Spinal cord (tissue), 10 donors: ENCODE measurements around the gene GALK2. TPM values are rescaled to one million over a fixed set of nuclear protein-coding genes. Genes with fewer than 3 reads are reported as not detected.
"Not testable (repeated sequence)": the region's sequence is repeated elsewhere in the genome, so short reads cannot be mapped to it uniquely, and the experiment has no call there.

ENCODE experiments used
- DNase-seq, 6 donors: peaks; one replicate each; pipeline versions ENCODE4 v3.0.0 to v3.0.0-alpha.2; 2013 to 2015; ENCODE audit warnings: low spot score in 6 of 6, low read depth in 4 of 6
- H3K27ac ChIP-seq: one replicate; pipeline ENCODE4 v1.5.1; 2013; ENCODE audit warnings: low read depth, low read length, control low read depth
- H3K27me3 ChIP-seq: one replicate; pipeline ENCODE4 v1.6.1; 2013; ENCODE audit warnings: low read length; ENCODE audit not compliant: control insufficient read depth, insufficient read depth
- H3K36me3 ChIP-seq: one replicate; pipeline ENCODE4 v1.6.1; 2013; ENCODE audit warnings: low read length; ENCODE audit not compliant: control insufficient read depth, insufficient read depth
- H3K4me1 ChIP-seq: one replicate; pipeline ENCODE4 v1.6.1; 2013; ENCODE audit warnings: low read length; ENCODE audit not compliant: control insufficient read depth, insufficient read depth
- H3K4me3 ChIP-seq: one replicate; pipeline ENCODE4 v1.5.1; 2013; ENCODE audit warnings: low read depth, low read length, control low read depth
- H3K9me3 ChIP-seq: one replicate; pipeline ENCODE4 v1.6.1; 2013; ENCODE audit warnings: low read length; ENCODE audit not compliant: control insufficient read depth, insufficient read depth
- WGBS: methylation state at CpG from one replicate; pipeline ENCODE4 v1.1.5; 2013; ENCODE audit warnings: missing lambda C conversion rate; ENCODE audit not compliant: insufficient coverage; 5-methylcytosine and 5-hydroxymethylcytosine counted together
- polyA plus RNA-seq, 2 donors: library from polyadenylated mRNA; unstranded; fragments of 120-200 nt; gene quantifications; one replicate each; pipeline ENCODE4 v1.2.1, GENCODE V29; 2013; ENCODE audit not compliant: insufficient read length in 2 of 2
- total RNA-seq, 2 donors: library from RNA; depleted of rRNA in 1 of 2; stranded (reverse); fragments of 120-200 nt in 1 of 2; fragments of >200 nt in 1 of 2; gene quantifications; one replicate each; pipeline versions ENCODE4 v1.2.3 to v1.2.4, GENCODE V29; 2013 to 2014
- donor health status: healthy.

Gene GALK2
- total and polyA plus RNA-seq, 4 donors = 19.5 to 48.4 (median 32.7) TPM

DNA sequence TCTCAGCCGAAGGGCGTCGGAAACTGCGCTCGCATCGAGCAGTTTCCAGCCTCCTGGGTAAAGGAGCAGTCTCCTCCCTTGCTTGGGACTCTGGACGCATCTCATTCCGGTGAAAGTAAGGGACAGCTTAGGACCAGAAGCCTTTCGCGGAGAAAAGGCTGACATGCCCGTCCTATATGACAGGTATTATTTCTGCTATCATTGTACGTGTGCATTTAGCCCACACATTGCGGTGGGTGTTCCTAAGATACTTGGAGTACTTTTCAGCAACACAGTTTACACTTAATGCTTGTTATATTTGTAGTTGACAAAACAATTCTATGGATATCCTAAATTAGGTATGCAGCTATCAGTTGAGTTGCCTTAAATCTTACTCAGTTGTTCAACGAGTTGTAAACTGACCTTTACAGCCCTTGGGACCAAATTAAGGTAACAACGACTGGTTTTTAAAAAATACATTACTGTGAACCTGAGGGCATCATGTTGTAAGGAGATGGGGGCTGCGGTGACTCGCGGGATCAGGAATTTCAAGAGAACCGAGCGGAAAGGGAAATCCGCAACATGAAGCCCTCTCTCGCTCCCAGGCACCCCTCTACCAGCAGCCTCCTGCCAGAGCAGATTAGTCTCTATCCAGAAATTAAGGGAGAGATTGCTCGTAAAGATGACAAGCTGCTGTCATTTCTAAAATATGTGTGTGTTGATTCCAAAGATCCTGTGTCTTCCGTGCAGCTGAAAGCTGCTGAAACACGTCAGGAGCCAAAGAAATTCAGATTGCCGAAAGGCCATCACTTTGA, 14.0 kb upstream of the GALK2 start:
- no peaks in the 10 kb centered on the region for H3K27me3 ChIP-seq
- no peaks in the 10 kb centered on the region for H3K36me3 ChIP-seq
- peak in 4 of 6 donors; percentile 9 to 38 (median 32) for DNase-seq
- H3K9me3 ChIP-seq = no peaks in the 10 kb centered on the region
- peaks cover 3% of the 10 kb centered on the region for H3K4me1 ChIP-seq
- H3K4me3 ChIP-seq = peak overlapping the region; percentile 100
- 1% methylated on average over 11 of the region's 26 CpGs for WGBS
- peak overlapping the region; percentile 91 for H3K27ac ChIP-seq

GRCh38 chr15:49163678-49164077, 6.4 kb upstream of the GALK2 start:
- no peaks in the 10 kb centered on the region for H3K27me3 ChIP-seq
- no peak overlapping the region for H3K4me3 ChIP-seq
- H3K4me1 ChIP-seq = no peaks in the 10 kb centered on the region
- no peak for DNase-seq
- no peaks in the 10 kb centered on the region for H3K36me3 ChIP-seq
- H3K27ac ChIP-seq = no peak overlapping the region
- WGBS = no CpG with 5 or more reads among the region's 1 CpG
- H3K9me3 ChIP-seq = peaks cover 7% of the 10 kb centered on the region

- no peak for DNase-seq
- no peak overlapping the region for H3K4me3 ChIP-seq
- no peak overlapping the region for H3K27ac ChIP-seq
- peaks cover 2% of the 10 kb centered on the region for H3K4me1 ChIP-seq
- no peaks in the 10 kb centered on the region for H3K36me3 ChIP-seq
- no peaks in the 10 kb centered on the region for H3K27me3 ChIP-seq
- H3K9me3 ChIP-seq = peaks cover 7% of the 10 kb centered on the region
Measured at GRCh38 chr15:49164865-49165264, 5.2 kb upstream of the GALK2 start.

GRCh38 chr15:49168016-49168415, 2.0 kb upstream of the GALK2 start:
- Histone ChIP-seq H3K9me3 (no peaks in the 10 kb centered on the region), H3K4me1 (peaks cover 9% of the 10 kb centered on the region), H3K36me3 (no peaks in the 10 kb centered on the region), H3K27ac (no peak overlapping the region), H3K27me3 (no peaks in the 10 kb centered on the region), H3K4me3 (no peak overlapping the region)
- WGBS = 83% methylated on average over 1 of the region's 3 CpGs
- no peak for DNase-seq

DNA sequence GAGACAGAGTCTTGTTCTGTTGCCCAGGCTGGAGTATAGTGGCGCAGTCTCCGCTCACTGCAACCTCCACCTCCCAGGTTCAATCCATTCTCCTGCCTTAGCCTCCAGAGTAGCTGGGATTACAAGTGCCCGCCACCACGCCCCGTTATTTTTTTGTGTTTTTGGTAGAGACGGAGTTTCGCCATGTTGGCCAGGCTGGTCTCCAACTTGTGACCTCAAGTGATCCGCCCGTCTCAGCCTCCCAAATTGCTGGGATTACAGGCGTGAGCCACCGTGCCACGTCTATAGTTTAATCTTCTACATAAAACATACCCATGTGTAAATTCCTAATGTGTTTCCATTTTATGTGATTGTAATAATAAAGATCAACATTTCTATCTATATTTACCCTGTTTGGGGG, 1.7 kb downstream of the GALK2 start:
- WGBS = no CpG with 5 or more reads among the region's 12 CpGs

DNA sequence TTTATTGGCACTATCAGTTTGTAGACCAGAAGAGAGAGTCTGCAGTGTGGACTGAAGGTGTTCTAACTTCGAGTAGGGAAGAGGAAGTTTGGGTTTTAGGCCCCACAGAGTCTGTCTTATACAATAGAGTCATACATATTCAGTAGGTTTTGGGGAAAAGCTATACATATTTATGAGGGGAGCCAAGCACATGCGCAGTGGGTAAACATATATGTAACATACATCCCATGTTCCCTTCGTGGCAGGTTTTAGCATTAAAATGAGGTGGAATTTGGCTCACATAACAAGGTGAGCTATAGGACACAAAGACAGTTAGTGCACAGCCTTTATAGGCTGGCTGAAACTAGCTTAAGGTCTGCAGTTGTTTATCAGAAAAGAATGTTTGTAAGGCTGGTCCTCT, 4.9 kb downstream of the GALK2 start:
- DNase-seq = no peak
- peaks cover 7% of the 10 kb centered on the region for H3K4me1 ChIP-seq
- WGBS = no CpG with 5 or more reads among the region's 3 CpGs
- no peaks in the 10 kb centered on the region for H3K36me3 ChIP-seq
- H3K9me3 ChIP-seq = no peaks in the 10 kb centered on the region
- no peaks in the 10 kb centered on the region for H3K27me3 ChIP-seq
- H3K27ac ChIP-seq = no peak overlapping the region
- H3K4me3 ChIP-seq = no peak overlapping the region

More for the DNA sequence above, 1.7 kb downstream of the GALK2 start:
- H3K4me3 ChIP-seq = no peak overlapping the region
- DNase-seq = no peak
- no peaks in the 10 kb centered on the region for H3K9me3 ChIP-seq
- H3K36me3 ChIP-seq = no peaks in the 10 kb centered on the region
- H3K27me3 ChIP-seq = no peaks in the 10 kb centered on the region
- peaks cover 9% of the 10 kb centered on the region for H3K4me1 ChIP-seq
- H3K27ac ChIP-seq = no peak overlapping the region

DNA sequence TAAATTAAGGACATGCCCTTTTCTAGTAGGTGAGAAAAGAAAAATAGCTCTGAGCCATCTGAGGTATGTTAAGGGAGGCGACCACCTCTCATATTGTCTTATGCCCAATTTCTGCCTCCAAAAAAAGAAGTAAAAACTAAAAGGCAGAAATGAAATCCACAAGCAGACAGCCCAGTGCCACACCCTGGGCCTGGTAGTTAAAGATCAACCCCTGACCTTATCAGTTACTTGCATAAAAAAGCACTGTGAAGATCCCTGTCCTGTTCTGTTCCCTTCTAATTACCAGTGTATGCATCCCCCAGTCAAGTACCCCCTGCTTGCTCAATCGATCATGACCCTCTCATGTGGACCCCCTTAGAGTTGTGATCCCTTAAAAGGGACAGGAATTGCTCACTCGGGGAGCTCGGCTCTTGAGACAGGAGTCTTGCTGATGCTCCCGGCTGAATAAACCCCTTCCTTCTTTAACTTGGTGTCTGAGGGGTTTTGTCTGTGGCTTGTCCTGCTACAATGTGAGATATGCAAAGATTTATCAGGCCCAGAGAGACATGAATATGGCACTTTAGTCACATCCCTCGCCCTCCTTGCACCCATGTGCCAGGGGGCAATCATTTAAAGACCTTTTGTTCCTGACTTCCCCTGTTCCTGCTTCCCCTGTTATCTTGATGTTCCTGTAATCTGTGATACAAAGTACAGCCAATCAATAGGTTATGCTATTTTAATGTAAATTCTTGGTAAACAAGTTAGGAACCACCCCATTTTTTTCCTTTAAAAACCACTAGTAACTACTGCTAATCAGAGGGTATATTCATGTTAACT, 5.7 kb downstream of the GALK2 start:
- not testable (repeated sequence) for H3K4me3 ChIP-seq, H3K27ac ChIP-seq, H3K9me3 ChIP-seq, H3K27me3 ChIP-seq, DNase-seq, H3K36me3 ChIP-seq, H3K4me1 ChIP-seq
- WGBS = 100% methylated on average over 1 of the region's 6 CpGs

DNA sequence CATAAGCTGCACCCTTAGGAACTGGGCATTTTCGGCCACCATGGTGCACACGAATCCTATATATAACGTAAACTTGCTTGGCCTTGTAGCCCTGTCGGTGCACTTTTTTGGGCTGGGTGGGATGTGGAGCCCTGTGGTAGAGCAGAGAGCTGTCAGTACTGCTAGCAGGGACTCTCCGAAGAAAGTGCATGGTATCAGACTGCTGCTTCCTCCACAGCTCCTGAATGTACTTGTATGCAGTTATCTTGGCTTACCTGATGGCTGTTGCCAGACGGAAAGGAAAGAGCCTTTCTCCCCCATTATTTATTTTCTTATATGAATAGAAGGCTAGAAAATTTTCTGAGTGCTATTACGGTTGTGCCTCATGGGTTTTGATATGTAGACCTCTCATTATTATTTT, 8.4 kb downstream of the GALK2 start:
- no peaks in the 10 kb centered on the region for H3K9me3 ChIP-seq
- H3K27ac ChIP-seq = peak overlapping the region; percentile 67
- H3K27me3 ChIP-seq = no peaks in the 10 kb centered on the region
- WGBS = 94% methylated on average over 4 of the region's 7 CpGs
- DNase-seq = no peak
- H3K36me3 ChIP-seq = no peaks in the 10 kb centered on the region
- no peaks in the 10 kb centered on the region for H3K4me1 ChIP-seq
- no peak overlapping the region for H3K4me3 ChIP-seq

DNA sequence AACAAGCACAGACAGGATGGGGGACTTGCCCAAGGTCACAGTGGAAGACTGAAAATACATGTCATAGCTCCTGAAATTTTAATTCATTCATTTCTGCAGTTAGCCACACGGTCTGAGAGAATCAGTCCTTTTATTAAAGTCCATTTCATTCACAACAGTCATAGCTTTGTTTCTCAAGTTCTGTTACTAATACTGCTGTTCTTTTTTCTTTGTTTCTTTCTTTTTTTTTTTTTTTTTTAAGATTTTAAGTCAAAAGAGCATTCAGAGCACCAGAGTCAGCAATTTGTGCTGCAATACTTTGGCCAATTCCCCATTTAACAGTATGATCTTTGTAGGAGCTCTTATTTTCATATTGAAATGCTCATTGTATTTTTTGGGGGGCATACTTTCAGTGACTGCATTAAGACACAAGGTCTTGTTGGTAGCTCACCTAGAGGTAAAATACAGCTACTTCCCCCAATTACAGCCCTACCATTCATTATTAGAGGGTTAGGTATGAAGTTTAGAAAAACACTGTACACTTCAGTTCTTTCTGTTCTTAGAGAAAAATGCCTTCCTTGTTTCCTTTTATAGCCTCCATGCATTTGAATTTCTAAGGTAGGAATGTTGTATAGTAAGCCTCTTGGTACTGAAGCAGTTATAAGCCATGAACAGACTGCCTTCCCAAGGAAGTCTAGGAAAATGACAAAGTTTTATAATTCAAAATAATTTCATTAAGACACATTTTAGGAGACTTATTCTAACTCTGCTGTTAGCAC, 9.6 kb downstream of the GALK2 start:
- Histone ChIP-seq H3K27me3 (no peaks in the 10 kb centered on the region), H3K4me1 (no peaks in the 10 kb centered on the region), H3K27ac (peak overlapping the region; percentile 73), H3K36me3 (no peaks in the 10 kb centered on the region), H3K9me3 (no peaks in the 10 kb centered on the region), H3K4me3 (no peak overlapping the region)
- peak in 1 of 6 donors; percentile 17 for DNase-seq
- WGBS = no CpG with 5 or more reads among the region's 1 CpG
